A673 (cell line): Measurements from ENCODE around the gene HOXC5. TPM values are rescaled to one million over a fixed set of nuclear protein-coding genes. Genes with fewer than 3 reads are reported as not detected.

Experiments
- BruUV-seq: library from RNA; stranded (reverse); fragments of 400-500 nt; replicated peaks from 2 replicates; lab custom pipeline; 2021; lab: Mats Ljungman, UMichigan
- CTCF ChIA-PET: fragments of 300-600 bp; sonication (Branson Sonifier 250); formaldehyde crosslinking; loops from one replicate; lab custom pipeline; 2022; ENCODE audit warnings: antibody characterized with exemption; lab: Charles Lee
- POLR2A ChIA-PET: fragments of 300-600 bp; sonication (Branson Sonifier 250); formaldehyde crosslinking; loops from one replicate; lab custom pipeline; 2022; ENCODE audit warnings: antibody characterized with exemption; ENCODE audit not compliant: low non-redundant PET; lab: Charles Lee
- DNase-seq: peaks from one replicate; pipeline ENCODE4 v3.0.0-alpha.2; 2015; ENCODE audit warnings: low spot score
- H3K27ac ChIP-seq: fragments of 200-600 bp; sonication (generic); 2 replicates; pipeline ENCODE4 v1.5.1; 2016; ENCODE audit warnings: mixed run types, low read depth, mild to moderate bottlenecking, mixed read lengths, antibody characterized with exemption, low read length; ENCODE audit not compliant: poor library complexity, severe bottlenecking
- H3K27me3 ChIP-seq: fragments of 200-600 bp; sonication (generic); replicated peaks from 2 replicates; pipeline ENCODE4 v1.6.1; 2017; ENCODE audit warnings: mixed run types, low read depth, mild to moderate bottlenecking, mixed read lengths, antibody characterized with exemption, low read length; ENCODE audit not compliant: insufficient read depth, poor library complexity
- H3K36me3 ChIP-seq: fragments of 200-600 bp; sonication (generic); 2 replicates; pipeline ENCODE4 v1.6.1; 2016; ENCODE audit warnings: mixed run types, mild to moderate bottlenecking, mixed read lengths, antibody characterized with exemption, low read length; ENCODE audit not compliant: insufficient read depth, poor library complexity, severe bottlenecking
- H3K4me1 ChIP-seq: fragments of 200-600 bp; sonication (generic); 2 replicates; pipeline ENCODE4 v1.6.1; 2017; ENCODE audit warnings: mixed run types, mild to moderate bottlenecking, mixed read lengths, antibody characterized with exemption, low read length; ENCODE audit not compliant: insufficient read depth, poor library complexity, severe bottlenecking
- H3K4me3 ChIP-seq: fragments of 200-600 bp; sonication (generic); 2 replicates; pipeline ENCODE4 v1.5.1; 2016; ENCODE audit warnings: low read depth, mixed run types, mild to moderate bottlenecking, mixed read lengths, low read length; ENCODE audit not compliant: poor library complexity, severe bottlenecking
- H3K9me3 ChIP-seq: fragments of 200-600 bp; sonication (generic); 2 replicates; pipeline ENCODE4 v1.6.1; 2016; ENCODE audit warnings: mixed run types, low read depth, mild to moderate bottlenecking, mixed read lengths, antibody characterized with exemption, low read length; ENCODE audit not compliant: poor library complexity, severe bottlenecking
- EZH2 ChIP-seq: fragments of 200-600 bp; sonication (generic); IDR thresholded peaks from 2 replicates; pipeline ENCODE4 v1.6.1; 2017; ENCODE audit warnings: borderline replicate concordance, low read depth, mild to moderate bottlenecking, mixed read lengths, antibody characterized with exemption, low read length; ENCODE audit not compliant: poor library complexity, severe bottlenecking
- intact Hi-C: fragments of 100-400 bp; cut with micrococcal nuclease; formaldehyde crosslinking; loops from one replicate; pipeline ENCODE4 v1.10.0; 2022; ENCODE audit not compliant: unreplicated experiment
- total RNA-seq: library from RNA; stranded (reverse); gene quantifications from 2 replicates; pipeline ENCODE4 v1.2.3, GENCODE V29; 2021
- TF ChIP-seq, protein P1 (sequence below): fragments of 300-800, 200-600 bp; sonication (generic); conservative IDR thresholded peaks from 2 replicates; pipeline ENCODE4 v1.5.1; 2017; ENCODE audit warnings: low read depth, mild to moderate bottlenecking, antibody characterized with exemption, low read length, moderate library complexity, mixed read lengths

HOXC5 gene
- total RNA-seq, 1 experiment from 2014 or later: 1.9 TPM

DNA sequence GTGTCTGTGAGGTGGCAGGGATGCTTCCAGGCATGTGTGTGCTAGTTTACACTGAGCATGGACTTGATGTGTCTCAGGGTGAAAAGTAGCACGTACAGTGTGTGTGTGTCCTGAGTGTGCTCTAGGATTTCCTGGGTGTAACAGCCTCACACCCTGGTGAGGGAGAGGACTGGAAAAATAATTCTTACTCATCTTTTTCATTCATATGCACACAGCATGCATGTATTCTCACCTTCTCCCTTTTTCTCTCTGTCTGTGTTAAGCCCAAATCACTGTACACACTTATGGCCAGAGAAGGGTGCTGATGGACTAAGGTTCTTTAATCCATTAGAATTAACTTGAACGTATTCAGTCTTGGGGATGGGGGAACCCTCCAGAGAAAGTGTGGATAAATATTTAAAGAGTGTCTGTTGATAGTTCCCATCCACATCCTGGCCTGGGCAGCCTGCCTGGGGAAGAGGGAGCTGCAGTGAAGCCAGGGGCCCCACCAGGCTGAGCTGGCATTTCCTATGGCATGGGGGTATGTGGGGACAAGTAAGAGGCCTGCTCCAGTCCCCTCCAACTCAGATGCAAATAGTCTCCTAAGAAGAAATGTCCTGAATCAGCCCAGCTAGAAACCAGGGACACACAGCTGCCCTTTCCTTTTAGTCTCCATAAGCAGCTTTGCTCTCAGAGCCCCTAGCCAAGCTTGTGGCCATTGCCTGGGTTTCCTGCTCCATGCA is 25.2 kb upstream of the HOXC5 start:
- no peak overlapping the region for H3K27ac ChIP-seq
- CTCF ChIA-PET: interaction anchor here (0.8 to 3.0 kb wide), 5 partner anchors 8 to 200 kb away, joined by 3 to 33 read pairs (median 14); partner anchors contain the start of genes HOXC10 and HOXC9
- no peaks in the 10 kb centered on the region for H3K27me3 ChIP-seq
- H3K4me1 ChIP-seq: peaks cover 64% of the 10 kb centered on the region
- H3K4me3 ChIP-seq: no peak overlapping the region
- DNase-seq: no peak
- BruUV-seq: no TSS peak
- intact Hi-C loops: loop anchor here (2.0 kb wide), 2 partner anchors 127 to 193 kb away; no protein-coding TSS in a partner anchor
- POLR2A ChIA-PET: interaction anchor here (0.6 kb wide), 1 partner anchor 10 kb away, joined by 14 read pairs; no protein-coding TSS in a partner anchor
- TF ChIP-seq EZH2: no peak
- TF ChIP-seq, protein P1, sequence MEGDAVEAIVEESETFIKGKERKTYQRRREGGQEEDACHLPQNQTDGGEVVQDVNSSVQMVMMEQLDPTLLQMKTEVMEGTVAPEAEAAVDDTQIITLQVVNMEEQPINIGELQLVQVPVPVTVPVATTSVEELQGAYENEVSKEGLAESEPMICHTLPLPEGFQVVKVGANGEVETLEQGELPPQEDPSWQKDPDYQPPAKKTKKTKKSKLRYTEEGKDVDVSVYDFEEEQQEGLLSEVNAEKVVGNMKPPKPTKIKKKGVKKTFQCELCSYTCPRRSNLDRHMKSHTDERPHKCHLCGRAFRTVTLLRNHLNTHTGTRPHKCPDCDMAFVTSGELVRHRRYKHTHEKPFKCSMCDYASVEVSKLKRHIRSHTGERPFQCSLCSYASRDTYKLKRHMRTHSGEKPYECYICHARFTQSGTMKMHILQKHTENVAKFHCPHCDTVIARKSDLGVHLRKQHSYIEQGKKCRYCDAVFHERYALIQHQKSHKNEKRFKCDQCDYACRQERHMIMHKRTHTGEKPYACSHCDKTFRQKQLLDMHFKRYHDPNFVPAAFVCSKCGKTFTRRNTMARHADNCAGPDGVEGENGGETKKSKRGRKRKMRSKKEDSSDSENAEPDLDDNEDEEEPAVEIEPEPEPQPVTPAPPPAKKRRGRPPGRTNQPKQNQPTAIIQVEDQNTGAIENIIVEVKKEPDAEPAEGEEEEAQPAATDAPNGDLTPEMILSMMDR: no peak
- no peaks in the 10 kb centered on the region for H3K9me3 ChIP-seq
- peaks cover 4% of the 10 kb centered on the region for H3K36me3 ChIP-seq

DNA sequence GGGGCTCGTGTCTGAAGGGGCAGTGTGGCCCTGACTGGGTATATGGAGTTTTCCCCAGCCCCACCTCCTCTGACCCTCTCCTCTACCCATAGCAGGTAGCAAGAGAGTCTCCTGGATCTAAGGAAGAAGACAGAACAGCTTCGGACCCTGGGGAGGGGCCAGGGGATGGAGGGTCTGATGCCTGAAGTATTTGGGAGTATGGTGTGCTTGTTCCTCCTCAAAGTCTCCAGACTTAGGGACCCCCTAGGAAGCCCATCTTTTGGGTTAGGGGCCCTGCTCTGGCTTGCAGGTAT is 24.6 kb upstream of the HOXC5 start:
- no peaks in the 10 kb centered on the region for H3K9me3 ChIP-seq
- no peaks in the 10 kb centered on the region for H3K27me3 ChIP-seq
- CTCF ChIA-PET: interaction anchor here (0.8 to 2.3 kb wide), 4 partner anchors 8 to 199 kb away, joined by 3 to 14 read pairs (median 9); partner anchors contain the start of genes HOXC10 and HOXC9
- no TSS peak for BruUV-seq
- POLR2A ChIA-PET: interaction anchor here (0.6 kb wide), 1 partner anchor 10 kb away, joined by 14 read pairs; no protein-coding TSS in a partner anchor
- peak overlapping the region; percentile 56 for H3K4me3 ChIP-seq
- peaks cover 64% of the 10 kb centered on the region for H3K4me1 ChIP-seq
- no peak overlapping the region for H3K27ac ChIP-seq
- no peaks in the 10 kb centered on the region for H3K36me3 ChIP-seq
- intact Hi-C loops: no loop called here
- DNase-seq: no peak
- TF ChIP-seq, protein P1: no peak
- no peak for TF ChIP-seq EZH2

DNA sequence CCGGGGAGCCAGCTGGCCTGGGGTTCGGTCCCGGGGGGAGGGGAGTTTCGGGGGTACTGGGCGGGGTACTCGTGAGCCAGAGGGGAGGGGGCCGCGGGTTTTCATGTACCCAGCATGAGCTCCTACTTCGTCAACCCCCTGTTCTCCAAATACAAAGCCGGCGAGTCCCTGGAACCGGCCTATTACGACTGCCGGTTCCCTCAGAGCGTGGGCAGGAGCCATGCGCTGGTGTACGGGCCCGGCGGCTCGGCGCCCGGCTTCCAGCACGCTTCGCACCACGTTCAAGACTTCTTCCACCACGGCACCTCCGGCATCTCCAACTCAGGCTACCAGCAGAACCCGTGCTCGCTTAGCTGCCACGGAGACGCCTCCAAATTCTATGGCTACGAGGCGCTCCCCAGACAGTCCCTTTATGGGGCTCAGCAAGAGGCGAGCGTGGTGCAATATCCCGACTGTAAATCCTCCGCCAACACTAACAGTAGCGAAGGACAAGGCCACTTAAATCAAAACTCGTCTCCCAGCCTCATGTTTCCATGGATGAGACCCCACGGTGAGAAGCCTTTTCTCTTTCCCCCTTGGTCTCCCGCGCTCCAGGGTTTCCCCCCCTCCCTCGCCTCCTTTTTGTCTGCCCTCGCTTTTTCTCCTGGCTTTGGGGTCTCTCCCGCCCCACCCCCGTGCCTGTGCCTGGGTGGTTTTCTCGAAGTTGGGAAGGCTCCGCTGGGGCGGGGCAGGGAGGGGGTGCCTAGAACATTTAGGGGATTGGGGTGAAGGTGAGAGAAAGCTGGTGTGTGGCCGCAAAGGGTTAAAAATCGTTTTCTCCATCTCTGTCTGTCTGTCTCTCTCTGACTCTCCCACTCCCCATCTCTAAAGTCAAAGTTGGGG is 23.4 kb upstream of the HOXC5 start:
- Histone ChIP-seq H3K27me3 (no peaks in the 10 kb centered on the region), H3K9me3 (no peaks in the 10 kb centered on the region), H3K4me3 (peak overlapping the region; percentile 56), H3K27ac (peak overlapping the region; percentile 77), H3K4me1 (peaks cover 61% of the 10 kb centered on the region), H3K36me3 (no peaks in the 10 kb centered on the region)
- intact Hi-C loops: no loop called here
- POLR2A ChIA-PET: interaction anchor here (0.7 kb wide), 1 partner anchor 286 kb away, joined by 19 read pairs; no protein-coding TSS in a partner anchor
- BruUV-seq: TSS peak; percentile 41
- no peak for TF ChIP-seq EZH2
- TF ChIP-seq, protein P1: no peak
- CTCF ChIA-PET: interaction anchor here (0.6 to 2.3 kb wide), 18 partner anchors 8 to 253 kb away, joined by 3 to 19 read pairs (median 6); partner anchors contain the start of genes HOXC10 and HOXC9
- DNase-seq: peak; percentile 72
